Measurements from ENCODE around the gene MAB21L2.
"Not testable (repeated sequence)": the region's sequence is repeated elsewhere in the genome, so short reads cannot be mapped to it uniquely, and the experiment has no call there.

Gene MAB21L2
- total RNA-seq = 0 to 0.08 (median 0) reads per million in 18 experiments

DNA sequence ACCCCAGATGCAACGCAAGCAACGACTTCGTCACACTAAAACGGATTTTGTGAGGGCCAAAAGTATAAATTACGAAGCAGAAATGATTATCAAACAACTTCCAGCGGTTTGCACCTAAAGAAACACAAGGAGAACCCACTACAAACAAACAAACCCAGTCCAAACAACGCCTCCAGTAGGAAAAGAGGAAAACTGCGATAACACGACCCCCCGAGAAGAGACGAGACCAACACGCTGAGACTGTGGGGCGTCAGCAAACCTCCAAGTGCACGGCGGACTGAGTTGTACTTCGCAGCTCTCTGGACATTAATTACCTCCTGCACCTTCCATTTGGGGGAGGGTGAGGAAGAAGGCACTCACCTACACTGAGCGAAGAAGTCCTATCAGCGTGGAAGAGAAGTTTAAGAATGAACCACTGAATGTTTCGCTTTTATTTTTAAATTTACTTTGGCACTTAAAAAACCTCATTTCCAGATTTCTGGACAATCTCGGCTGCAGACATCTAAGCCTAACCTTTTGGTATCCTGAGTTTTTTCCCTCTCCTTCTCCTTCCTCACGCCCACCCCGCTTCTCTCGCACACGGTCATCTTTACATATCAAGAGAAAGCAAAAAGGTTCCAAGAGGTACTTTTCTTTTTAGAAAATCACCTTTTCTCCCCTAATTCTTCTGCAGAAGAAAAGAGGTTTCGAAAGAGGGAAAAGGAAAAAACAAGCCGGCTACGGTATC is at the start of gene MAB21L2:
Gene MAB21L2 (plus strand): TSS at position 6 of the 727 bp plus-strand sequence. CDS start 879 bp downstream, outside the sequence.
- no peak for DNase-seq

DNA sequence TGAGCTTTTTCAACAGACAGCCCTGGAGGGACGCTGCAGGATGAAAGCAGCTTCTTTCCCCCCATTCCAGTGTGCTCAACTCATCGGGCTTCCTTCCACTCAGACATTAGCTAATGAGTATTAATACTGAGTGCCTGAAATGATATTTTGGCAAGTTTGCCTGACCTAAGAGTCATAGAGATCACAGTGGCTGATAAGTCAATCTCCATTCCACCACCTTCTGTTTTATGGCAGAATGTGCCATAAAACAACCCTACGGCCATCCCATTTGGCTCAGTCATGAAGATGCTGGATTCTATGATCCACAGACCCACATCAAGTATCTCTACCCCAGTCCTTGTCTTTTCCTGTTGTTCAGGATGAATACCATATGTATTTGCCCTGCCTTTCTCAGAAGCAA is 48.3 kb upstream of the MAB21L2 start:
- DNase-seq = no peak

DNA sequence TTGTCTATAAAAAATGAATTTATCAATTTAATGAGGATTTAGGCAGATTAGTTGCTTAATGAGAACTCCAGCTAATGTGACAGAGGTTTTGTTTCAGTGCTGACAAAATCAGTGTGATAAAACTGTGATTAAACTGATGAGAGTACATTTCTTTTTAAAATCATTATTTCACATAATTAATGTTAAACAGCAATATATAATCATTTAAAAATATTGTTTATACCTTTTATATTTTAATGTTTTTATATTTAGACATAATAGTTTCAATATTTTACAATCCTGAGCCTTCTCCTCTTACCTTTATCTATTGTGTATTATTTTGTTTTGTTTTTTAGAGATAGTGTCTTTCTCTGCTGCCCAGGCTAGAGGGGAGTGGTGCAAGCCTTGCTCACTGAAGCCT is 47.1 kb upstream of the MAB21L2 start:
- DNase-seq = no peak

DNA sequence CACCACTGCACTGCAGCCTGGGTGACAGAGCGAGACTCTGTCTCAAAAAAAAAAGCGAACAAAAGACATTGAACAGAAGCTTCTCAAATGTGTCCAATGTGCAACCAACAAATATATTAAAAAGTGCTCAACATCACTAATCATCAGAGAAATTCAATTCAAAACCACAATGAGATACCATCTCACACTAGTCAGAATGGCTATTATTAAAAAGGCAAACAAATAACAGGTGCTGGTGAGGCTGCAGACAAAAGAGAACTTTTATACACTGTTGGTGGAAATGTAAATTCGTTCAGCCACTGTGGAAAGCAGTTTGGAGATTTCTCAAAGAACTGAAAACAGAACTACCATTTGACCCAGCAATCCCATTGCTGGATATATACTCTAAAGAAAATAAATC is 44.0 kb upstream of the MAB21L2 start:
- not testable (repeated sequence) for DNase-seq

DNA sequence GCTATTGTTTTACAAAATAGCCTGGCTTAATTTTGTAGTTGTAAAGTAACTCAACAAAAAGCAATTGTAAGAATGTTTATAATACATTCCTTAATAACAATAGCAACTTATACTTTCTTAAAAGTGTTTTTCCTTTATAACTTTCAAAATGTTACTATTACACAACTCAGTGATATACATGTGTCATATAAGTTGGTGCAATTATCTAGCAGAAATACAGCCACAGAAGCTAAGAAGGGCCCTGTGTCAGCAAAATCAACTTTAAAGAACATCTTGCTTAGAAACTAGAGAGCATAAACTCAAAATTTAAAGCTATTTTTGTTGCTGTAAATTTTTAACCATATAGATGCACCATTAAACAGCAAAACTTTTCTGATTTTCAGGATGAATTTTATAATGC is 41.4 kb upstream of the MAB21L2 start:
- no peak for DNase-seq

DNA sequence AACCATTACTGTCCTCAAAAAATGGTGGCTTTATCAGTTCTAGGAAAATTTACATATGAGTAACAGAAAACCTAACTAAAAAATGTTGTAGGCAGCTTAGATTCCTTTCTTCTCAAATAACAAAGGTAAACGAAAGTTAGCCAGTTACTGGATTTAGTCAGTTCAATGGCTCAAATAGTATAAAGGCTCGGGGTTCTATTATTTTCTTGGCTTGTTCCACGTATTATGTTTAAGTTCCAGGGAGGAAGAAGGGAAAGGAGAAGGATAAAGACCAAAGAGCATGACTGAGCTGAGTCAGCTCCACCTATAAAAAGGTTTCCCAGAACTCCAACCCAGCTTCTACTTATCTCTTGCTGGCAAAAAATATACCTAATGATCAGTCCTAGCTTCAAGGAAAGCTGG is 41.0 kb upstream of the MAB21L2 start:
- no peak for DNase-seq

DNA sequence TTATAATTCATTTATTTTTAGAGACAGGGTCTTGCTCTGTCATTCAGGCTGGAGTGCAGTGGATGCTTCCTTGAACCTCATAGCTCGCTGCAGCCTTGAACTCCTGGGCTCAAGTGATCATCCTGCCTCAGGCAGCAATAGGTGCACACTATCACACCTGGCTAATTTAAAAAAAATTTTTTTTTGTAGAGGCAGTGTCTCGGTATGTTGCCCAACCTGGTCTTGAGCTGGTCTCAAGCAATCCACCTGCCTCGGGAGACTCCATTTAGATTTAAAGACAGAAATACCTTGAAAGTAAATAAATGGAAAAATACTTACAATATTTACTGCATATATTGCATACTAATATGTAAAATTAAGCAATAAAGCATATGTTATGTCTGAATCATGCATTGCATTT is 40.3 kb upstream of the MAB21L2 start:
- no peak for DNase-seq

DNA sequence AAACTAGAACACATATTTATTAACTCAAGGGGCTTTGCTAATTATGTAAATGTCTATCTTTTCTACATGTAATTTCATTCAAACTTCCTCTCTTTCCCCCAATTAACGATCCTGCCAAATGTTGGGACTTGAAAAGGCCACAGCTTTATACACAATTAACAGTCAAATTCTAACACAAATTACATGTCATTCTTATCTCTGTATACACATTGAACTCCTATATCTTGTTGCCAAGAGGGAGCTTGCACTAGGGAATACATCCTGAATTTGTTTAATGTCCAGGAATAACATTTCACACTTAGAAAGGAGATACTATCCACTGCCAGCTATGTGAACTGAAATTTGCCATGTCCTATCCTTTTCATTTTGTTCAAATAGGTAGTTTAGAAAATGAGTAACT is 38.9 kb upstream of the MAB21L2 start:
- DNase-seq = no peak

DNA sequence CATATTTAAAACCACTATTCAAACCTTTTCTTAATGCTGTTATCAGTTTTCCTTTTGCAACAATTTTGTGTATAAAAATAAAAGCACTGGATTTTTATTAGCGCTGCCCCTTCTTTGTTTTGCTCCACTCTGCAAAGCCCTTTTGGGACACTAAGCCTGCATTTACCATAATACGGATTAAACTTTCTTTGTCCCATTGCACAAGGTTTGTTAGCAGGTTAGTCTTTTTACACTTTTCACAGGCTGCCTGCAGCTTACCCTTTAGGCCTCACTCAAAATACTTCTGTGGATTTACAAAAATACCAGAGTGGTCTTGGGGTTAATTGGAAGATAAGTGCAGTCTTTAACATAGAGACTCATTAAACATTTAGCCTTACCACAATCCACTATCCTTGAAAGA is 35.7 kb upstream of the MAB21L2 start:
- DNase-seq = no peak

DNA sequence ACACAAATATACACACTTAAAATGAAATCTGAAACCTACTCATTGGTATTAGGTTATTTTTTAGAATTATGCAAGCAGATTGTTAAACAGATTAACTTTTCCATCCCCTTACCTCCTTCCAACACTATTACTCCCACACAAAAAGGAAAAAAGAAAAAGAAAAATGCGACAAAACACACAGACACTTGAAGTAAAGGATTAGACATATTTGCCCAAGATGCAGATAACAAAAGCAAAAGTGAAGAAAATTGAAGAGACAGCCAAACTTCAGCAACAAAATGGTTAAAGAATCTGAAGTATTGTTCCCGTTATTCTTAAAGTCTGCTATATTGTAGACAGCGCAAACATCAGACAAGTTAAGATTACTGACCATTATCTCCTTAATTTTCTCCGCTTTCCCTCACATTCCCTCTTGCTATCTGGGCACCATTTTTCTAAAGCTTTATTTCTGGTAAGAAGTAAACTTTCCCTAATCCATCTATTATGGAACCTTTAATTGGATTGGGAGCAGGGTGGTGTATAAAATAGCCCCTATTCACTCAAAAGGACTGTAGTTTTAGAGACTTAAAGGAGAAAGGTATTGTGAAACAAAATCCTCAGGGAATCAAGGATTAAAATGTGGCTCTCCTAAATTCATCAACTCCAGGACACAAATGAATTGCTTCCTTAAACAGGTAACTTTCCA is 34.7 kb upstream of the MAB21L2 start:
- DNase-seq = no peak

DNA sequence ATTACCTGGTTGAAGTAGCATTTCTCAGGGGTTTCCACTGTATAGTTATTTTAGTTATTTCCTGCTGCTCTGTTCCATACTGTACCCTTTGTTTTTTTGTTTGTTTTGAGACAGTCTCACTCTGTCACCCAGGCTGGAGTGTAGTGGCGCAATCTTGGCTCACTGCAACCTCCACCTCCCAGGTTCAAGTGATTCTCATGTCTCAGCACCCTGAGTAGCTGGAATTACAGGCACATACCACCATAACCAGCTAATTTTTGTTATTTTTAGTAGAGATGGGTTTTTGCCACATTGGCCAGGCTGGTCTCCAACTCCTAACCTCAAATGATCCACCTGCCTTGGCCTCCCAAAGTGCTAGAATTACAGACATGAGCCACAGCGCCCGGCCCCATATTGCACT is 24.1 kb upstream of the MAB21L2 start:
- not testable (repeated sequence) for DNase-seq

DNA sequence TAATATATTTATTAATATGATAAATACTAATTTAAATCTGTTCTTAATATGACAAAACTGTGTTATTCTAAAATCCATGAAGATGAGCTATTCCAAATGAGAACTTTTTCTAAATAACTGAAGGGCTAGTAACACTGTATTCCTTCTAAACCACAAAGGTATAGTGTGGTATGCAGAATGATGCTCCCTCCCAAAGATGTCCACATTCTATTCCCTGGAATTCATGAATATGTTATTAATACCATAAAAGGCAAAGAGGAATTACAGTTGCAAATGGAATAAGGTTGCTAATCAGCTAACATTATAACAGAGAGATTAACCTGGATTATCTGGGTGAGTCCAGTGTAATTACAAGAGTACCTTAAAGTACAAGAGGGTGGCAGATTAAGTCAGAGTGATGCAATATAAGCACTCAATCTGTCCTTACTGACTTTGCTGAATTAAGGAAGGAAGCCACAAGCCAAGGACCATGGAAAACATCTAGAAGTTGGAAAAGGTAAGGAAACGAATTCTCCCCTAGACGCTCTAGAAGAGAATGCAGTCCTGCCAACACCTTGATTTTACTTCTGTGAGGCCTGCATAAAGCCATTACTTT is 20.7 kb upstream of the MAB21L2 start:
- DNase-seq = no peak

DNA sequence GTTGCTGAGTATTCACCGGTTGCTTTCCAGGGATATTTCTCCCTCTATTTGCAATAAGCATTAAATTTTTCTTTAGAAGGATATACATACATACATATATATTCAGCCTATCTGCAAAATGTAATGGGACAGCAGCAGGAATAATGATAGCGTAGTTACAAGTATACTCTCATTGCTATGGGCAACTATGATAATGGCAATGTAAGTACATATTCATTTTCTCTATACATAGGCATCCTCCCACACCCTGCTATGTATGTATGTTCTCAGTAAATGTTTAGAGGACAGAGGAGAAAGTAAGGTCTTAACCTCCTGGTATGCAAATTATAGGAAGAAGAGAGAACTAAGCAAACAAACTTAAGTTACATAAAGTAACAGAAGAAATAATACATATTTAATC is 19.7 kb upstream of the MAB21L2 start:
- DNase-seq = no peak

DNA sequence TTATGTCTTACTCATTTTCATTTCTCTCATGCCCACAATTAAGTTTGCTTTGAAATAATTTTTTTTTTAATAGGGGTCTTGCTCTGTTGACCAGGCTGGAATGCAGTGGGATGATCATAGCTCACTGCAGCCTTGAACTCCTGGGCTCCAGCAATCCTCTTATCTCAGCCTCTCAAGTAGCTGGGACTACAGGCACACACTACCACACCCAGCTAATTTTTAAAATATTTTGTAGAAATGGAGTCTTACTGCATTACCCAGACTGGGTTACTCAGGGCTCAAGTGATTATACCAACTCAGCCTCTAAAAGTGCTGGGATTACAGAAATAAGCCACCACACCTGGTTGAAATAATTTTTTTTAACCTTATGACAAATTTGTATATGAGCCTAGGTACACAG is 19.2 kb upstream of the MAB21L2 start:
- no peak for DNase-seq

DNA sequence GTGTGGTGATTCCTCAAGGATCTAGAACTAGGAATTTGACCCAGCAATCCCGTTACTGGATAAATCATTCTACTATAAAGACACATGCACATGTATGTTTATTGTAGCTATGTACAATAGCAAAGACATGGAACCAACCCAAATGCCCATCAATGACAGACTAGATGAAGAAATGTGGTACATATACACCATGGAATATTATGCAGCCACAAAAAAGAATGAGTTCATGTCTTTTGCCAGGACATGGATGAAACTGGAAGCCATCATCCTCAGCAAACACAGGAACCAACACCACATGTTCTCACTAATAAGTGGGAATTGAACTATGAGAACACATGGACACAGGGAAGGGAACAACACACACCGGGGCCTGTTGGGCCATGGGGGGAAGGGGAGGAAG is 17.0 kb upstream of the MAB21L2 start:
- not testable (repeated sequence) for DNase-seq

DNA sequence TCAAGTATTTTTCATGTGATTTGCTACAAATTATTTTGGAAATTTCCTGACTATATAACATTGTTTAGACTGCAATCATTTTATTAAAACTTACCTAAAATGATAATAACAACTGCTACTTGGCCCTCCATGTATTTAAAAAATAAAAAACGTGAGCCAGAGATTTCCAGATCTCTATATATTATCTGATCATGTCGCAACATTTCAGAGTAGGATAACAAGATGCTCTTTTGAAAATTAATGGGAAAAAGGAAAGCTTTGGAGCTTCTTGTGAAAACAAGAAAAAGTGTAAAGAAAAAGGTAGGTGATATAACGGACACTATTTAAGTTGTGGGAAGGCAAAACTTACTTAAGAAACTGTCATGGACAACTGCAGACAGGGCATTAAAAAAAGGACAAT is 14.9 kb upstream of the MAB21L2 start:
- DNase-seq = no peak

DNA sequence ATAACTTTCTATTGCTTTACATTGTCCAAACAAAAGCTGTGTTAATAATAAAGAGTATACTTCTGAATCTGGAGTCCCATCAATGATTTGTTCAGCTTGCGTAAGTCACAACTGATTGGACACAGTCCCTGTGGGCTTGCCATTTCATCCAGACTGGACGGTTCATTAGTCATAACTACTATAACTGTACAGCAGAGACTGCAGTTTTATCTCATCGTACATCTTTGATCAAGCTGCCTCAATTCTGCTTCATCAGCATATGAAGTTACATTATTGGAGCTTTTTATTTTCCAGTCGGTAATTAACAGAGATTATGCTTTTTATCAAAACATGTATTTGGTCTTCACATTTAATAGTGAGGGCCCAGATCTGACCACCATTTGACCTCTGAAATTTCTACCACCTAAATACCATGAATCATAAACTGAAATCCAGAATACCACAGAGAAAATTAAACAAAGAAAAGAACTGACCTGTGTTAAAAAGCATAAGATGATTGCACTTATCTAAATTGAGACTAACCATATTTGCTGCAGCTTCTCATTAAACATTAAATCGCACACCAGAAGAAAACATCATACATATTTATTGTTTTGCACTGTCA is 12.5 kb upstream of the MAB21L2 start:
- DNase-seq = no peak

DNA sequence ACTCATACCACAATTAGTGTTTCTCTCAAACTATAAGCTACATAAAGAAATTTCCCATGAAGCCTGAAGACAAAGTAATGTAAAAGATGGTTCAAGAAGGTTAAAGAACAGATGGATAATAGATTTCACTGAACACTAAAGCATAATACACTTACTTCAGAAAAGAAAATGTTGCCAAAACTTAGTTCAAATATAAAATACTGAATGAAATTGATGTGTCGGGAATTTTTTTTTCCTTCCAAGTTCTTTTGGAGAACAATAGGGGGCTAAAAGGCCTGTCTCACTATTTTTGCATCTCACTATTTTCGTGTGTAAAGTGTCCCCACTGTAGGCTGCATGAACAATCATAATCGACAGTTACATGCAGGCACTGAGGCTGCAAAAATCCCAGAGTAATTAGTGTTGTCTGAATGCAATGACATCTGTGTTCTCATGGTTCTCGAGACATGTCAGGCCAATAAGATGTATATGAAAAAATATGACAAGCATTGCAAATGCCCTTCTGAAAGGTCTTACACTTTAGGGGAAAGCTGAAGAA is 11.9 kb upstream of the MAB21L2 start:
- DNase-seq = no peak

DNA sequence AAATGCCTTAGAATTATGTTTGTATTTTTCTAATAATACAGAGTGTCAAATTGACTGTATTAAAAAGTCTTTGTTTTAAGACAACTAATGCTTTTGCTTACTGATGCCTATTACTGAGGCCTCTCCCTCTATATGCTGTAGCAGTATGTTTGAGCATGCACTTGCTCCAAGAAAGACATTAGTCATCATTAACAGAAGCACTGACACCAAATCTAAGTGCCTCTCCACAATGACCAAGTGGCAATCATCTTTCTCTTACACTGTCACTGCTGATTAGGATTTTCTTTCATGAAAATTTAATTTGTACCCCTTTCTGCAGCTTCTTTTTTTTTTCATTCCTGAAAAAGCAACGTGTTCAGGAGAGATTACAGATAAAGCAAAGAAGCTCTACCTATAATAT is 11.1 kb upstream of the MAB21L2 start:
- no peak for DNase-seq

DNA sequence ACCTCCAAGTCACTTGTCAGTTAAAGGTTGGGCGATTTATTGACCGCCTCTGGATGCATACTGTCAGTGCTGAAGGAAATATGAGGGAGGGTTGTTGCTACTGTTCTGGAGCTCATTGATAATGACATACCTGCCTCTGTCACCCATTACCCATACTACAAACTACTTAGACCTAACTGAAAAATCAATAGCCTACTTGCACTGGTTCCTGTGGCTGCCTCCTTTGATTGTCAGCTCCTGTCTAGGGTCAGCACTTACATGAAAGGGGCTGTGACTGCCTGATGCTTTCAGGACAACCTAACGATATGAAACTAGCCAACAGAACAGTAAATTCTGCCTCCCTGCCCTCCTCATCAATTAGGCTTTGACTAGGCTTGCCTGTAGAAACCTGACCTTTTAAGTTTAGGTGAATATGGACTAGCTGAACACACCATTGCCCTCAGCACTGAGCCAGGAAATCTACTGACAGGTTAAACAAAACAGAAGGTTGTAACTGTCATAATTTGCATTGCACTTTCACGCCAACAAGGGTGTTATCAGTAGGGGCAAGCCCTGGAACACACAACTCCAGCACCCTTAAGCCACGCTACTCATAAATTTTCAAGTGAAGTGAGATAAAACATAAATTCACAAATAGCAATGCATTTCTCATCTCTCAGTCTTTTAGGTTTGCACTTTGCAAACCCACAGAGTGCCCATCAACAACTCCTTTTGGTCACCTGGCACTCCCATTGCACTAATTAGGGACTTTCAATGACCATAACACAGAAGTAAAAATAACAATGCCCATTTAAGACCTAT is 9.0 kb upstream of the MAB21L2 start:
- DNase-seq = no peak

DNA sequence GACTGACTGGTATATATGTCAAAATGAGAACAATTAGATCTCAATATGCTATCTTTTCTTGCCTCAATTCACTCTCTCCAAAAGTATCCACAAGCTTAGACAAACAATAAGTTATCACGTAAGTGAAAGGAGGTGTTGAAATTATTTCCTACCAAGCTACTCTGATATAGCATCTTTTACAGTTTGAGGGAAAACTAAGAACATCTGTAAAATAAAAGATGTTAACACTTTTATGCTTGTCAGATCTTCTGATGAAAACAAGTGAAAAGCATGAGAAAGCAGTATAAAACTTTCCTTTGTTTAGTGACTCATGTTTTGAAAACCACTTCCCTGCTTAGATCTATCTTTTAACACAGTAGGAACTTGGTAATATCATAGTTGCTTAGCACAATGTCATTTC is 8.4 kb upstream of the MAB21L2 start:
- DNase-seq = no peak

DNA sequence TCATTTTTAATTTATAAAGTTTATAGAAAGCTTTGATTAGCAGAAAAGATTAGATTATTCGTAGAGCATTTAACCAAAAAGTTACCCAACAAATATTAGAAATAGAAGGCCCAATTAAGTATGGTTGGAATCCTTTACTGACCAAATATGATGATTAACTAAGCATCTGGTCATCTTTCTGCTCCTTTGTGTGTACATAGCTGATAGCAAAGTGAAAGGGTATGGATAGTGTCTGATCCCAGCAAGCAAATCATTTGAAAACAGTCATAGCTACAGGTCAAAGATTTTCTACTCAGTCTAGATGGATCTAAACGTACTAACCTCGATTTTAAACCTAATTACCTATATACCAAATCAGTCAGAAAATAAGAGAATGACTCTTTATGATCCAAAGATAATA is 7.3 kb upstream of the MAB21L2 start:
- no peak for DNase-seq

DNA sequence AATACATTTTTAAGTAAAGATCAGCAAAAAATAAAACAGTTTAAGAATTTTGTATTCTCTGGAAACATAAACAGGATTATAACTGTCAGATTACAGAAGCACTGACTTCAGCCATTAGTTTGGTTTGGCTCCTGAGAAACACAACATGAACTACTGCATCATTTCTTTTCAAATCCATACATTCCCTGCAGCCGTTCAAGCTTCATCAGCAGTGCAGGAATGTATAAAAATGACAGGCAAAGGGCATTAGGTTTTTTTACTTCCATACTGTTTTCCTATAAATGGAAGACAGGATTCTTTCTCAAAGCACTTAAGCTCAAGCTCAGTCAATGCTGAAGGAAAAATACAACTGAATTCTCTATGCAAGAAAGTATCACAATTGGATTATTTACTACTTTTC is 4.2 kb upstream of the MAB21L2 start:
- DNase-seq = no peak

Measured in inflammatory macrophage (primary cell).